Stimulated activated CD4-positive, alpha-beta T cell treated with anti-CD3 and anti-CD28 coated beads, TNF-alpha, amount 100 ng/mL, for 48 hours (primary cell): ENCODE measurements around the gene PITPNC1.

Experiments used
- DNase-seq, 3 donors: peaks; one replicate each; pipeline ENCODE4 v3.0.0-alpha.2; 2020; ENCODE audit warnings: low read depth in 3 of 3

PITPNC1 gene

DNA sequence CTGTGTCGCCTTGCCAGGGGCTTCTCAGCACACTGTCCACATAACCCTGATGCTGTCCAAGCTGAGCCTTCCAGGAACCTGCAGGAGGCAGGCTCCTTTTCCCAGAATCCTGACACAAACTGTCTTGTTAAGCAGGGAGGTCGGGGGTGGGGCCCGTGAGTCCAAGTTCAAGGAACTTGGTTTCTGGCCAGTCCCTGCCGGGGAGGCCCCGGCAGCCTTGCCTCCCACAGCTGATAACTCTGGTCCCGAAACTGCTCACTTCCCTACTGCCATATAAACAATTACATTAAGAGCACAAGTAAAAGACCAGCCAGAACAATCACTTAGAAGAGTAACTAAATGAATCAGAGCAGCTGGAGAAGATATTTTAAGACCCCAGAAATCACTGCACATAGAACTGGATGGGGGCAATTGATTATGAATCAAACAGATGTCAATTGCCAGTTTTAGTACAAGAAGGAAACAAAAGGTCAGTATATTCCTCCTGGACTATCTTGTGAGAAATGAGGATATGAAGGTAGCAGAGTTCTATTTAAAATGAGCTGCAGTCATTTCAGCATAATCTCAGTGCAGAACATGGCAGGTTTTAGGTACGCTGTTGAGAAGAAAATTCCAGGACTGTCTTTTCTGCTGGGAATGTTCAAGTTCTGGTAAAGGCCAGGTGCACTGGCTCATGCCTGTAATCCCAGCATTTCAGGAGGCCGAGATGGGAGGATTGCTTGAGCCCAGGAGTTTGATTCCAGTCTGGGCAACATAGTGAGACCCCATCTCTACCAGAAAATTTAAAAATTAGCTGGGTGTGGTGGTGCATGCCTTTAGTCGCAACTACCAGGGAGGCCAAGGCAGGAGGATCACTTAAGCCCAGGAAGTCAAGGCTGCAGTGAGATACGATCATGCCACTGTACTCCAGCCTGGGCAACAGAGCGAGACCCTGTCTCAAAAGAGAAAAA, 169.8 kb downstream of the PITPNC1 start:
- DNase-seq, result no peak

DNA sequence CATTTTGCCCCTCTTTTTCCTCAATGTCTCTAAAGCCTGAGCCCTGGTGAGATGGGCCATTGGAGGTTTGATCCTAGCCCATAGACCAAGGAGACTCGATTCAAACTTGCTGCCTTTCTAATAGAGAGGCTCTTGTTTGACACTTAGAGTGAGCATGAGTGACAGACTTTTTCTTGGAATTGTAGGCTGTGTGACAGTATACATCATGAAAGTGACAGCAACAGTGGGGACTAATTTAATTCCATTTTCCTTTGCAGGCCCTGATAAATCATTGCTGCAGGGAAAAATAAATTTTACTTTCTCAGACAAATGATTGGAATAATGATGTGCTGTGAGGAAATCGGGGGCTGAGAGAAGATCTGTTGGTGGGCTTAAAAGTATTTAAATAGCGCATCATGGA, 171.6 kb downstream of the PITPNC1 start:
- DNase-seq, result no peak

DNA sequence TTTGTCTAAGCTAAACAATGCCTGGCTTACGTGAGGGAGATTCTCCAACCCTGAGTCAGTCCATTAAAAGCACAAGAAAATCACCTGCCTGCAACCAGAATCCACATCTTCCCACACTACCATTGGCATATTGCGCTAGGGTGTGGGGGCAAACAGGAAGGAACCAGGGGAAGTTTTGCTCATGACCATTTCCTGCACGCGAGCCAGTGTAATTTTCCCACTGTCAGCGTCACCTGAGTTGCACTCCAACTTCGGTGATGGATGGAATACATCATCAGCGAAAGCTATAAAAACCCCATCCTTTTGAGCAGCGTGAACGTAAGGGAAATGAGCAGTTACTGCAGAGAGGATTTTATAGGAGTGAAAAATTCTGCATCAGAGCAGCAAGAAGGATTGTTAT, 172.7 kb downstream of the PITPNC1 start:
- DNase-seq, result no peak

DNA sequence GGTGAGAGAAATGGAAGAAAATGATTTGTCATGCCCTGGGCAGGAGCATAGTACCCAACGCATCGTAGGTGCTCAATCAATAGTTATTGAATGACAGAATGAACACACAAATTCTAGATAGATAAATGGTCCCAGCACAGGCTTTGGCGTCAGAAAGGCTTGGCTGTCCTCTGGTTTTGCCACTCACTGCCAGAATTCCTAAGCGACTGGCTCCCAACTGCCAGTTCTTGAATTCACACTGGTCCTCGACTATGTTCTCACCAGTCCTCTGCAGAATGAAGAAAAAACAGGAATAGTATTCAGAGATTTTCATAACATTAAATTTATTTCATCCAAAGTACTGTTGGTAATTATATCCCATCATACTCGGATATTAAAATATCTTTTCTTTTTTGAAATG, 177.6 kb downstream of the PITPNC1 start:
- no peak for DNase-seq

DNA sequence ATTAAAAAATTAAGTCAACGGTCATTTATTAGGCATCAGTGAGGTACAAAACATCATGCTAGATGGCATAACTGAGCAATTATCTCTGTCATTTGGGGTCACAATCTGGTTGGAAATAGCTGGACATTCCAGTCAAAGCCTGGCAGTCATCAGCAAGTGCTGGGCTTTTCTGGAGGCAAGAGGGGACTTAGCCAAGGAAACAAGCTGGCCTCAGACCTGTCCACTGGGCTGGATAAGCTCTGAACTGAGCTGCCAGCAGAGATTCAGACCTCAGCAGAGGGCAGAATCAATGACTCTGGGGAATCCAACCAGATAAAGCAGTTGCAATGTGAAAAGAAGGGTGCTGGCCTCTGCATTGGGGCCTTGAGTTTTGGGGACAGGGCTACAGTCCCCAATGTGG, 178.8 kb downstream of the PITPNC1 start:
- DNase-seq, result no peak

DNA sequence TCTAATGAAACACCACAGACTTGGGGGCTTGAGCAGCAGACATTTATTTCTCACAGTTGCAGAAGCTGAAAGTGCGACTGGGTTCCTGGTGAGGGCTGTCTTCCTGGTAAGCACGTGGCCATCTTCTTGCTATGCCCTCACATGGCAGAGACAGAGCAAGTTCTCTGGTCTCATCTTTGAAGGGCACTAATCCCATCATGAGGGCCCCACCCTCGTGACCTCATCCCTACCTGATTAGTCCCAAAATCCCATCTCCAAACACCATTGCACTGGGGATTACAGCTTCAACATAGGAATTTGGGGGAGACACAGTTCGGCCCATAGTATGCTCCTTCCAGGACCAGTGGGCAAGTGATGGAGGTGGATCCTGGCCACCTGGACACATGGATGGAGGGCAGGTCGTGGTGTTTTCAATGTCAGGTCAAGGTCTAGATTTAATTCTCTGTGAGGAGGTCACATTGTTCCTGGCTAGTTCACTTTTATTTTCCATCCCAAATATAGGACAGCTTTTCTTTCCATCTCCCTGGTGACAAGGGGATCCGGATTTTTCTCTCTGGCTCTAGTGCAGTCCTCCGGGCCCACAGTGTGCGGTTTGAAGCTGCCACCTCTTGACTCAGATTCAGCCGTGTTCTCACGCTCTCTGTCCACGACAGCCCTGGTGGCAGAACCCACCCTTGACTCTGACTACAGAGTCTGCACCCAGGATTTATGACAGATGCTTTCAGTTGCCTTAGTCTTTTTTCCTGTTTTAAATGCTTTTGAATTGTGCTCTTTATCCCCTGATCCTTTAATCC, 180.2 kb downstream of the PITPNC1 start:
- DNase-seq, result no peak

DNA sequence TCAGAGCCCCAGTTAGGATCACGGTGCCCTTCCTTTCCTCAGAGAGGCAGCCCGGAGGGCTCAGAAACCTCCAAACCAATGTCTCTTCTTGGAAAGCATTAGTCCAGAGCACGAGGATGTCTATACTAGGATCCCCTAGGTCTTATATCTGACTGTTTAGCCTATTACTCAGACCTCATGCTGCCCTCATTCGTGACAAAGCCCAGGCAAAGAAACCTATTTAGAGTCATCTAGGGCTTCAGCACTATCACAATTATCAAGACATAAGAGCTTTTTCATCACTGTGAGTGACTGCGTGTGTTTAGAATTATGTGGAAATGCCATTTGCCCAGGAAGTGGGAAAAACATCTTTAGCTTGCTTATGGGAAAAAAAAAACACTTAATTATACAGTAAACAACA, 180.8 kb downstream of the PITPNC1 start:
- no peak for DNase-seq

DNA sequence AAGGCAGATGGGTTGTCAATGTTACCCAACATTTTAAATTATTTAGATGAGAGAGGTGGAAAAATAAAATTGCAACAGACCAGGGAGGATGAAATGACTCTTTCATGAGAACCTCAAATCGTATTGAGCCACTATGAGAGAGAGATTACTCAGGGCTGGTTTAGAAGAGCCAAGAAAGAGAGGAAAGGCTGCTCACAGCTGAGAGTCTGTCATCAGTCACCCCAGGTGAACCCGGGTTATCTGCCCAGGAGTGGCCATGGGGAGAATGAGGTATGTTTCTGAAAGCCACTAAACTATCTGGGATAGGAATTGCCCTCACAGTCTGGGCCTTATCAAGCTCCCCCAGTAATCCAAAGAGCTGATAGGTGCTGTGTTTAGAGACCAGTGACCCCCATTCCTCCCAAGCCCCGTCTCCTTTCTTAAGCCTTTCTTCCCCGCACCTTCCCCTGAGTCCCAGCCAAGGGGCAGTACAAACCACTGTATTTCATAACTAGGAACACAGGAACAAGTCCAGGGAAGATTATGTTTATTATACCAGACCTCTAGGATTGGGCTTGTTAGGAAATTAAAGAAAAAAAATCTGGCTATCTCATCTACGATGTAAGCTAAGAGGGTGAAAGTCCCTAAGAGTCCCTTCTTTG, 181.8 kb downstream of the PITPNC1 start:
- no peak for DNase-seq

DNA sequence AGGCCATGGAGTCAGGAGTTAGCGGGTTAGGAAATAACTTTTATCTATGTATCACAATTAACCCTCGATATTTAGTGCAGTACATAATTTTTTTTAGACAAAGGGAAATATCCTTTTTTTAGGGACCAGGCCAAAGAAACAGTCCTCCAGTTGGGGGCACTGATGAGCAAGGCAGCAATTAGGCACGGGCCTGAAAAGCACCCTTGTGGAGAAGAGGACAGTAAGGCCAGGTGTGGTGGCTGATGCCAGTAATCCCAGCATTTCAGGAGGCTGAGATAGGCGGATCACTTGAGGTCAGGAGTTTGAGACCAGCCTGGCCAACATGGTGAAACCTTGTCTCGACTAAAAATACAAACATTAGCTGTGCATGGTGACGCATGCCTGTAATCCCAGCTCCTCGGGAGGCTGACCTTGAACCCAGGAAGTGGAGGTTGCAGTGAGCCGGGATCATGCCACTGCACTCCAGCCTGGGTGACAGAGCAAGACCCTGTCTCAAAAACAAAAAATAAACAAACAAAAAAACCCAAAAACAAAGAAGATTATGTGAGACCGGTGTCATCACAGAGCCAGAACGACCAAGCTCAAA, 182.4 kb downstream of the PITPNC1 start:
- DNase-seq, result no peak

DNA sequence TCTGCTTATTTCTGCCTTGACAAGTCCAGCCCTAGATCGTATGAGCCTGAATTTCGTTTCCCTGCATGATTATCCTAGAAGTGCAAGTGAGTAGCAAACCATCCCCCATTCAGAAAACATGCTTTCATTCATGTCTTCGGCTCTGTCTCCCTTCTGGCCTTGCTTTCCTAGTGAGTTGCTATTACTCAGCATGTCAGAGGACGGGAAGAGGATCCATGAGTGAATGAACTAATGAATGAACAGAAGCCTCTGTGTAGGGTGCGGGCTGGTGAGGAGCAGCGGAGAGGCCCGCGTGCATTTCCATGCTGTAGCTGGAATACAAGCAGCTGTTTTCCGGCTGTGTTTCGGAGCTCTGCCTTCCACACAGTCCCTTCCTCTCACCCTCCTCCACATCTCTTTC, 184.9 kb downstream of the PITPNC1 start:
- no peak for DNase-seq

DNA sequence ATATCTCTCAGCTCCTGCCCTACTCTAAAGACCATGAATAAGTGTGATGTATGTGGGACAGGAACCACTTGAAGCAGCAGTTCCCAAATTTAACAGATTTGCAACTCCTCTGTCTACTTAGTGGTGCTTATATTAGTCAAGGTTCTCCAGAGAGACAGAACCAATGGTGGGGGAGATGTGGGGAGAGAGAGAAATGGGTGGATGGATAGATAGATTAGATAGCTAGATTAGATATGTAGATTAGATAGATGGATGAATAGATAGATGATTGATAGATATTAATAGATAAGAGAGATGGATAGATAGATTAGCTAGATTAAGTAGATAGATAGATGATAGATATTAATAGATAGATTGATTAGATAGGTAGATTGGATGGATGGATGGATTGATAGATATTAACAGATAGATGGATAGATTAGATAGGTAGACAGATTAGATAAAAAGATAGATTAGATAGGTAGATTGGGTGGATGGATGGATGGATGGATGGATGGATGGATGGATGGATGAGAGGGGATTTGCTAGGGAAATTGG, 186.7 kb downstream of the PITPNC1 start:
- no peak for DNase-seq

DNA sequence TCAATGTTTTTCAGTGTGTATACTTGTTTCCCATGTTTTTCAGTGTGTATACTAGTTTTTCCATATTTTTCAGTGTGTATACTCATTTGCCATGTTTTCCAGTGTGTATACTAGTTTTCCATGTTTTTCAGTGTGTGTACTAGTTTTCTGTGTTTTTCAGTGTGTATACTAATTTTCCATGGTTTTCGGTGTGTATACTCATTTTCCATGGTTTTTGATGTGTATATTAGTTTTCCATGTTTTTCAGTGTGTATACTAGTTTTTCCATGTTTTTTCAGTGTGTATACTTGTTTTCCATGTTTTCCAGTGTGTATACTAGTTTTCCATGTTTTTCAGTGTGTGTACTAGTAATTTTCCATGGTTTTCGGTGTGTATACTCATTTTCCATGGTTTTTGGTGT, 188.0 kb downstream of the PITPNC1 start:
- DNase-seq, result no peak

DNA sequence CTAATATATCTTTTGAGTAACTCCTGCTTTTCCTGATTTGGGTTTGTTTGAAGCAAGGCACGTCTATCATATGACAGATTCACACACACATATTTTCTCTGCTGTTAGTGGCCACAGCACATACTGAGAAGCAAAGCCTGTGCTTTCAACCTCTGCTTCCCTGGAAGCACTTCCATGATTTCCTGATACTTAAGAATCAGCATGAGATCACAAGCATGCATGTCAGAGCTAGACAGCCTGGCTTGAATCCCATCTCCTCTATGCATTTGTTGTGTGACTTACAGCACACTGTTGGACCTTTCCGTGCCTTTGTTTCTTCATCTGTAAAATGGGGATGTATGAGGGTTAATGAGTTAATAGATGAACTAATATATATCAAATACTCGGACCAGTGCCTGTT, 189.6 kb downstream of the PITPNC1 start:
- no peak for DNase-seq

DNA sequence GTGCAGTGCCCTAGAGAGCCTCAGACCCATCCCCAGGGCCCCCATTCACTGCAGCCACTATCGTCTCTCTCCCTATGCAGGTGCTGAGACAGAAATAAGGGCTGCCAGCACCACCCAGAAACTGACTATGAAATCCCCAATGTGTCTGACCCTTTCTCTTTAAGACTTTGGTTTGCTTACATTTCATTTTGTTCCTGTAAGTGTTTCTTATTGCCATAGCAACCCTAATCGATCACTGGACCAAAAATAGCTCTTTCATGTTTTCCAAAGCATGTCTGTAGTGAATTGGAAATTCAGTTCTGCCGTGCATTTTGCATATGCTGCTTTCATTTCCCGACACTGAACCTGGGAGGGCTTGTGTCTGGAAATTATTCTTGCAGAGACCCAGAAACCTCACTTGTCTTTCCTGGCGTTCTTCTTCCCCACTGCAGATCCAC, 192.0 kb downstream of the PITPNC1 start:
- DNase-seq, result no peak

DNA sequence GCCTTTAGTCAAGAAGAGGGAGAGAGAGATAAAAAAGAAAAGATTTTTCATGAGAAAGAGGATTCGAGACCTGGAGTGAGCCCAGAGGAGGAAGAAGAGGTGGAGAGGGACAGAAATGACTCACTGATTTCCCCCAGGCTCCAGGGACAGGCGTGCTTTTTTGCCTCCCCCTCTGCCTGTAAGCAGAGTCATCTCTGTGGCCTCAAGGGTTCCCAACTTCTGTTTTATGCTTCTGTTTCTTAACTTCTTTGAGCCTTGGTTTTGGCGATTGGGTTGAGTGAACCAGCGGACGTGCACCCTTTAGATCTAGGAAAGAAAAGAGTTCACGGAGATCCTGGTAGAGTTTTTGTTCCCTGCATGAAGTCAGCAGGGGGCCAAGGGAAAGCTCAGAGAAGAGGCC, 192.8 kb downstream of the PITPNC1 start:
- no peak for DNase-seq

DNA sequence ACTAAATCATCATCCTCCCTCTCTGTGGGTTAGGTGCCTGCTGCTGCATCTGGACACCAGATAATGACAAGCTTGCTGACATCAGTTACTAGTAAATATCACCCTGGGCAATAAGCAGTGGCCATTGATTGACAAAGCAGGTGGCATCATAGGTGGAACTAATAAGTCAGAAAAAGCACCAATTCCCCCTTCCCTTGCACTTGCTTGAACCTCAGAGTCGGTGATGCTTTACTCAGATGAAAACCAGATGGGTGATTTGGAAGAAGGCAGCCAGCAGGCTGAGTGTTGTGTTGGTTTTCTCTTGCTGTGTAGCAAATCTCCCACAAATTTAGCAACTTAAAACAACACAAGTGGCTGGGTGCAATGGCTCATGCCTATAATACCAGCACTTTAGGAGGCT, 193.7 kb downstream of the PITPNC1 start:
- DNase-seq, result no peak

DNA sequence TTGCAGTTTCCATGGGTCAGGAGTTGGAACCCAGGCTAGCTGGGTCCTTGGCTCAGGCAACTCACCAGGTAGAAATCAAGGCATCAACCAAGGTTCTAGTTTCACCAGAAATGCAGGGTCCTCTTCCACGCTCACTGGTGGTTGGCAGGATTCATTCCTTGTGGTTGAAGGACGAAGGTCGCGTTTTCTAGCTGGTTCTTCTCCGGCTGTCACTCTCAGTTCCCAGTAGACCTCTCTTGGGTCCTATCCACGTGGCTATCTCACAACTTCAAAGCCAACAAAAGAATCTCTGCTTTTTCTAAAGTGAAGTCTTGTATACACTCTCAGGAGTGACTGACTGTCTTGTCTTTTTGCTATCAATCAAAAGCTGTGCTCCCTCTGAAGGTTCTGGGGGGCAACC, 194.4 kb downstream of the PITPNC1 start:
- no peak for DNase-seq

DNA sequence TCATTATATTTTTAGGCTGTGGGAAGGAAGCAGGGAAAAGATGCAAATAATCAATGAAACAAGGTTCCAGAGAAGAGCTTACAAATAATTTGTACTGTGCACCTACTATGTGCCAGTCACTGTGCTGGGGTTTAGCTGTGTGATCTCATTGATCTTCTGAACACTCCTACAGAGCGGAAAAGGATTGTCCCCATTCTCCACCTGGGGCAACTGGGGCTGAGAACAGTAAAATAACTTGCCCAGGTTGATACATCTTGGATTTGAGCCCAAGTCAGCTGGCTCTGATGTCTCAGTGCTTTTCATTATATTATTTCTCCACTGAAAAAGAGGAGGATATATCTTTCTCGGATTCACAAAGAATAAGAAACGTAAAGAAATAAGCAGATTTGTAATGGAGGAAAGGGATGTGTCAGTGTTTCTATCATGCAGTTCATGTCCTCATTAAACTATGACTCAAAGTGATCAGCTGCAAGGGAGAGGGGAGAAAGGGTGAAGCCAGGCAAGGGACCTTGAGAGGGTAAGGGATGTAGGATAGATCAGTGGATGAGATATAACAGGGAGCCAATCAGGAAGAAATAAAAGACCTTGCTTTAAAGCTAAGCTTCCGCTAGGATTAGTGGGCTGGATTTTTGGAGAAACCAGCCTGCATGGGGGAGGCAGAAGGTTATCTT, 197.0 kb downstream of the PITPNC1 start:
- DNase-seq, result no peak

DNA sequence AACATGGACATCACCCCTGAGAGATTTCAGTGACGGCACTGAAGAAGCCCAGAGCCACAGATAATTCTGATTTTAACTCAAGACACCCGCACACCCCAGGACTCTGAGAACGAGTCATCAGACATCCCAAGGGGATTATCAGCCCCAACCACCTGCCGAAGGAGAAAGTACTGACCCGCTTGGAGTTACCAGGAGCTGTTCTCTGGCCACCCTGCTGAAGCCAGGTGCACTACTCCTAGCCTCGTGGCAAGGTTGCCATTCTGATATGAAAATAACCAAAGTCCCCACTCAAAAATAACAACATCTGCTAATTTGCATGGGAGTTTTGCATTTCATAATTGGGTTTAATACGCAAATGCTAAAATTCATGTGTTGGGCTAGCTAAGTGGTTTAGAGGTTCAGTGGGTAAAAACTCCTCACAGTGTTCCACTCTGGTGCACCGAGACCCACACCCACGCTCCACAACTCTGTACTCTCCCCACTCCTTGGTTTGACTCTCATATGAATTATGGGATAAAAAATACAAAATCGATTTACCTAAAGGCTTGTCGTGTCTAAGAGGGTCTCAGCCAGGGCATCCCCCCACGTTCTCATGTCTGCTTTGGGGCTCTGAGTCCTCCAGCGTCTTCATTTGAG, 197.7 kb downstream of the PITPNC1 start:
- DNase-seq, result no peak

DNA sequence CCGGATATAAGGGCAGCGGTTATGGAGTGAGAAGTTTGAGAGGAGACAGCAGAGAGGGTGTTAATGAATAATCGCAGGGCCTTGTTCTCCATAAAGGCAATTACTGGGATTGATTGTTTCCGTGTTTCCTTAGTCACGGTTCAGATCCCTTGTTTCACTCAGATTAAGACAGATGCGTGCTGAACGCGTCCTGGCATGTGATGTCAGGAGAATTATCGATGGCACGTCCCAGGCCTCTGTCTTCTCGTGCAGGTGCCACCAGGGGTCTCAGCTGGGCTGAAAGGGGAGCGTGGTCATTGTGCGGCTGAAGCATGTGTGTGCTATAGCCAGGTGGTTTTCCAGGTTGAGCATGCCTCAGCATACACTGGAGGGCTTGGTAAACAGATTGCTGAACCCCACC, 198.2 kb downstream of the PITPNC1 start:
- DNase-seq, result no peak
